HepG2 (cell line): ENCODE results near the gene GSTT2. TPM values are rescaled to one million over a fixed set of nuclear protein-coding genes. Genes with fewer than 3 reads are reported as not detected.
A peak's percentile ranks its signal among the peaks of the same experiment; 100 is the strongest.
"Not testable (repeated sequence)": the region's sequence is repeated elsewhere in the genome, so short reads cannot be mapped to it uniquely, and the experiment has no call there.

Experiments
- ATAC-seq: fragments of 200-7000 bp; cut with Tn5 transposase; 3 replicates; pipeline ENCODE4 v1.9.1; 2020; ENCODE audit warnings: mild to moderate bottlenecking, moderate library complexity
- BruUV-seq: library from RNA; stranded (reverse); fragments of 400-500 nt; replicated peaks from 2 replicates; lab custom pipeline; 2021; lab: Mats Ljungman, UMichigan
- CTCF ChIA-PET: fragments of 300-600 bp; formaldehyde crosslinking; extraction: SDS; loops from one replicate; lab custom pipeline; 2021; ENCODE audit warnings: low total read pairs, inconsistent platforms, low intra/inter-chr PET ratio; lab: Yijun Ruan, JAX
- POLR2A ChIA-PET: fragments of 350-600 bp; sonication (Branson Sonifier 250); formaldehyde crosslinking; loops from one replicate; lab custom pipeline; 2020; ENCODE audit warnings: antibody characterized with exemption, inconsistent platforms; lab: Yijun Ruan, JAX
- DNase-seq: peaks from one replicate; pipeline ENCODE4 v3.0.0-alpha.2; 2015; ENCODE audit warnings: low spot score
- FAIRE-seq: peaks from 3 replicates; lab custom pipeline; 2011; peaks lifted over from hg19 to GRCh38; lab: Jason Lieb, UNC
- H2AFZ ChIP-seq: one replicate; pipeline ENCODE4 v1.6.1; 2011; ENCODE audit warnings: low read length, inconsistent platforms
- H3K27ac ChIP-seq: fragments of 300-600 bp; 3 replicates; pipeline ENCODE4 v1.8.0; 2011; ENCODE audit warnings: mixed run types, mild to moderate bottlenecking, mixed read lengths, low read length, inconsistent platforms; ENCODE audit not compliant: insufficient read depth; ENCODE audit errors: extremely low read length
- H3K27me3 ChIP-seq, 2 experiments: fragments of 200-600 bp in 1 of 2; 2 replicates in 1 of 2; 3 replicates in 1 of 2; pipeline versions ENCODE4 v1.6.0 to v1.8.0; 2011; ENCODE audit warnings: low read length in 2 of 2, mild to moderate bottlenecking in 2 of 2, moderate library complexity in 2 of 2, inconsistent platforms in 1 of 2; ENCODE audit not compliant: insufficient read depth in 2 of 2, control insufficient read depth in 1 of 2
- H3K36me3 ChIP-seq, 2 experiments: fragments of 200-600 bp in 1 of 2; replicated peaks in 1 of 2; 2 replicates in 1 of 2; 3 replicates in 1 of 2; pipeline versions ENCODE4 v1.5.1 to v1.8.0; 2011; ENCODE audit warnings: low read length in 2 of 2, inconsistent platforms in 1 of 2; ENCODE audit not compliant: insufficient read depth in 2 of 2, control insufficient read depth in 1 of 2
- H3K4me1 ChIP-seq: 2 replicates; pipeline ENCODE4 v1.5.1; 2012; ENCODE audit warnings: low read length, inconsistent platforms; ENCODE audit not compliant: insufficient read depth
- H3K4me2 ChIP-seq: 2 replicates; pipeline ENCODE4 v1.6.0; 2011; ENCODE audit warnings: low read depth, low read length, inconsistent platforms
- H3K4me3 ChIP-seq, 3 experiments: fragments of 200-600 bp in 1 of 3; sonication (generic), shearing (Covaris generic) in 1 of 3; replicated peaks in 1 of 3; 2 replicates each; pipeline ENCODE4 v1.5.1; 2011 to 2016; ENCODE audit warnings: low read length in 3 of 3, inconsistent platforms in 2 of 3, low read depth in 2 of 3, mild to moderate bottlenecking in 2 of 3, control low read depth in 1 of 3, mixed read lengths in 1 of 3; ENCODE audit not compliant: insufficient read depth in 1 of 3
- H3K79me2 ChIP-seq: one replicate; pipeline ENCODE4 v1.6.1; 2011; ENCODE audit warnings: low read length, inconsistent platforms; ENCODE audit not compliant: insufficient read depth
- H3K9ac ChIP-seq: 2 replicates; pipeline ENCODE4 v1.6.0; 2011; ENCODE audit warnings: mild to moderate bottlenecking, low read depth, low read length, inconsistent platforms; ENCODE audit not compliant: insufficient read depth
- H3K9me3 ChIP-seq: 2 replicates; pipeline ENCODE4 v1.5.1; 2012; ENCODE audit warnings: mild to moderate bottlenecking, low read length
- H4K20me1 ChIP-seq: 2 replicates; pipeline ENCODE4 v1.6.0; 2011; ENCODE audit warnings: inconsistent platforms, mild to moderate bottlenecking, low read length, moderate library complexity; ENCODE audit not compliant: insufficient read depth
- BORCS8-MEF2B ChIP-seq: sonication (generic); formaldehyde crosslinking; IDR thresholded peaks from 2 replicates; pipeline ENCODE4 v1.8.0; 2022; ENCODE audit warnings: mild to moderate bottlenecking, missing genetic modification reagents
- CTCF ChIP-seq: sonication (generic); formaldehyde crosslinking; IDR thresholded peaks from 2 replicates; pipeline ENCODE4 v1.5.0; 2020; ENCODE audit warnings: mild to moderate bottlenecking, missing genetic modification reagents, moderate library complexity
- FOSL2 ChIP-seq: sonication (generic); formaldehyde crosslinking; IDR thresholded peaks from 2 replicates; pipeline ENCODE4 v1.4.0; 2020; ENCODE audit warnings: missing genetic modification reagents
- GATAD2A ChIP-seq: IDR thresholded peaks from 2 replicates; pipeline ENCODE4 v1.6.1; 2016
- KDM2A ChIP-seq: sonication (generic); formaldehyde crosslinking; IDR thresholded peaks from 2 replicates; pipeline ENCODE4 v1.4.0; 2020; ENCODE audit warnings: low read depth, missing genetic modification reagents, borderline replicate concordance
- MAX ChIP-seq: IDR thresholded peaks from 2 replicates; pipeline ENCODE4 v1.6.1; 2012; ENCODE audit warnings: inconsistent platforms
- MYC ChIP-seq: sonication (generic); formaldehyde crosslinking; IDR thresholded peaks from 2 replicates; pipeline ENCODE4 v1.9.0; 2021; ENCODE audit warnings: missing genetic modification reagents, borderline replicate concordance
- NR2F6 ChIP-seq, 2 experiments: IDR thresholded peaks; 2 replicates each; pipeline ENCODE4 v1.6.1; 2016; ENCODE audit warnings: antibody characterized with exemption in 1 of 2, mild to moderate bottlenecking in 1 of 2
- PATZ1 ChIP-seq: sonication (generic); formaldehyde crosslinking; IDR thresholded peaks from 2 replicates; pipeline ENCODE4 v1.4.0; 2020; ENCODE audit warnings: missing genetic modification reagents
- RAD21 ChIP-seq: fragments of 450-650 bp; formaldehyde crosslinking; IDR thresholded peaks from 2 replicates; pipeline ENCODE4 v1.5.0; 2020; ENCODE audit warnings: mild to moderate bottlenecking
- REPIN1 ChIP-seq: sonication (generic); formaldehyde crosslinking; IDR thresholded peaks from 2 replicates; pipeline ENCODE4 v1.8.0; 2022; ENCODE audit warnings: missing genetic modification reagents, low read depth, mild to moderate bottlenecking, borderline replicate concordance
- SAP130 ChIP-seq: IDR thresholded peaks from 2 replicates; pipeline ENCODE4 v1.6.1; 2016; ENCODE audit warnings: low read depth
- STAG1 ChIP-seq: sonication (generic); formaldehyde crosslinking; IDR thresholded peaks from 2 replicates; pipeline ENCODE4 v1.4.0; 2020; ENCODE audit warnings: missing genetic modification reagents
- TFE3 ChIP-seq: IDR thresholded peaks from 2 replicates; pipeline ENCODE4 v1.6.1; 2016
- THAP11 ChIP-seq: IDR thresholded peaks from 2 replicates; pipeline ENCODE4 v1.6.1; 2016; ENCODE audit warnings: missing biosample characterization, missing genetic modification reagents
- THRA ChIP-seq: sonication (generic); formaldehyde crosslinking; IDR thresholded peaks from 2 replicates; pipeline ENCODE4 v1.4.0; 2020; ENCODE audit warnings: missing genetic modification reagents, borderline replicate concordance
- ZMYM4 ChIP-seq: sonication (generic); formaldehyde crosslinking; IDR thresholded peaks from 2 replicates; pipeline ENCODE4 v1.8.1; 2023; ENCODE audit warnings: mild to moderate bottlenecking, missing genetic modification reagents
- WGBS: methylation state at CpG from one replicate; pipeline ENCODE4 v1.1.6; 2017; ENCODE audit warnings: low lambda C conversion rate; 5-methylcytosine and 5-hydroxymethylcytosine counted together
- in situ Hi-C: cut with HindIII; loops from 2 replicates; pipeline ENCODE4 v1.10.0; 2017; ENCODE audit warnings: low pct_unique_long_range_greater_than_20kb; ENCODE audit not compliant: extremely low pct_ligation_motif_present
- intact Hi-C: fragments of 100-400 bp; cut with micrococcal nuclease; formaldehyde crosslinking; loops from one replicate; pipeline ENCODE4 v1.10.0; 2022; ENCODE audit not compliant: unreplicated experiment
- polyA plus RNA-seq, 8 experiments: library from polyadenylated mRNA; depleted of rRNA in 3 of 8; stranded (reverse) in 7 of 8; unstranded in 1 of 8; fragments of >200 nt; fragmentation: Illumina TruSeq in 4 of 8; extraction: Trizol in 4 of 8; gene quantifications; 2 replicates each; pipeline versions ENCODE4 v1.2.1 to v1.2.3, GENCODE V29; 2011 to 2016; ENCODE audit warnings: low read depth in 4 of 8, missing spikeins in 1 of 8, mixed read lengths in 1 of 8; ENCODE audit not compliant: insufficient read depth in 1 of 8
- total RNA-seq, 5 experiments: library from RNA; depleted of rRNA; stranded (reverse); fragments of >200 nt; fragmentation: Illumina TruSeq; extraction: Trizol; gene quantifications; 2 replicates each; pipeline ENCODE4 v1.2.3, GENCODE V29; 2016; ENCODE audit warnings: low read depth in 1 of 5

Gene GSTT2
- total and polyA plus RNA-seq, 2 of the 13 experiments (the other 11 are each of a cell fraction or from before 2014, with no cell fraction given), result not detected

- H4K20me1 ChIP-seq; BruUV-seq; POLR2A ChIA-PET; H3K27ac ChIP-seq; H3K27me3 ChIP-seq; H3K79me2 ChIP-seq; H3K9ac ChIP-seq; H3K36me3 ChIP-seq; H2AFZ ChIP-seq; H3K9me3 ChIP-seq; H3K4me1 ChIP-seq; H3K4me3 ChIP-seq; in situ Hi-C loops; TF ChIP-seq NR2F6 (IDR thresholded peaks at IDR 0.05): not testable (repeated sequence)
- CTCF ChIA-PET, result interaction anchor here (0.9 kb wide), 1 partner anchor 219 kb away, joined by 5 read pairs; no protein-coding TSS in a partner anchor
- DNase-seq (peak; percentile 65), ATAC-seq (peak; percentile 70), FAIRE-seq (peak; percentile 90)
- H3K4me2 ChIP-seq, result 0 out of 2 replicates have a peak overlapping the region, but pooled peaks have one; percentile 10
- intact Hi-C loops, result loop anchor here (10.0 kb wide), 1 partner anchor 288 kb away; the partner anchor contains the start of gene GGT5
- 20% methylated on average over 12 of the region's 12 CpGs for WGBS
- TF ChIP-seq MAX, result 0 out of 2 replicates have a peak, but pooled peaks have one; percentile 16
- TF ChIP-seq PATZ1 (CRISPR knock-in tag), result peak; percentile 45; the same call in 1 of the 2 replicates
- TF ChIP-seq THAP11 (CRISPR knock-in tag), result 0 out of 2 replicates have a peak, but pooled peaks have one; percentile 17
- peak; percentile 28; the same call in 1 of the 2 replicates for TF ChIP-seq FOSL2 (CRISPR knock-in tag)
- peak; percentile 21; the same call in 1 of the 2 replicates for TF ChIP-seq TFE3 (CRISPR knock-in tag)
- peak; percentile 93 for TF ChIP-seq CTCF (CRISPR knock-in tag)
- peak; percentile 88 for TF ChIP-seq RAD21 (CRISPR knock-in tag)
- TF ChIP-seq NR2F6 (CRISPR knock-in tag; IDR thresholded peaks at IDR 0.05), result peak; percentile 52; the same call in 1 of the 2 replicates
- TF ChIP-seq ZMYM4 (CRISPR knock-in tag), result 0 out of 2 replicates have a peak, but pooled peaks have one; percentile 14
- TF ChIP-seq MYC, result 0 out of 2 replicates have a peak, but pooled peaks have one; percentile 45
- TF ChIP-seq SAP130, result peak; percentile 25; the same call in 1 of the 2 replicates
- TF ChIP-seq GATAD2A (CRISPR knock-in tag), result peak; percentile 40; the same call in 1 of the 2 replicates
- peak; percentile 32; the same call in 1 of the 2 replicates for TF ChIP-seq THRA (CRISPR knock-in tag)
- TF ChIP-seq STAG1 (CRISPR knock-in tag), result peak; percentile 95
- TF ChIP-seq BORCS8-MEF2B (CRISPR knock-in tag), result 0 out of 2 replicates have a peak, but pooled peaks have one; percentile 50
- TF ChIP-seq REPIN1 (CRISPR knock-in tag), result peak; percentile 21; the same call in 1 of the 2 replicates
- 0 out of 2 replicates have a peak, but pooled peaks have one; percentile 24 for TF ChIP-seq KDM2A (CRISPR knock-in tag)
These were observed 23.5 kb upstream of the GSTT2 start for GRCh38 chr22:23956301-23956900.
